K562 (cell line): ENCODE results near the gene TGFBR1. TPM values are rescaled to one million over a fixed set of nuclear protein-coding genes. Genes with fewer than 3 reads are reported as not detected.

Experiments
- ADNP ChIP-seq: fragments of 200-800 bp; sonication (Bioruptor generic); IDR thresholded peaks from 2 replicates; pipeline ENCODE4 v1.6.1; 2016; ENCODE audit warnings: missing genetic modification characterization, missing compliant biosample characterization
- BMI1 ChIP-seq: fragments of 150-350 bp; IDR thresholded peaks from 2 replicates; pipeline ENCODE4 v1.6.1; 2014; ENCODE audit warnings: low read length
- ETV1 ChIP-seq: fragments of 450-650 bp; conservative IDR thresholded peaks from 2 replicates; pipeline ENCODE4 v1.6.1; 2016; ENCODE audit warnings: missing genetic modification characterization, control low read depth, low read depth, missing compliant biosample characterization
- KDM4B ChIP-seq, 2 experiments: fragments of 450-650 bp in 1 of 2; sonication (generic) in 1 of 2; IDR thresholded peaks; 2 replicates each; pipeline ENCODE4 v1.6.1; 2016 to 2017; ENCODE audit warnings: borderline replicate concordance in 2 of 2, antibody characterized with exemption in 1 of 2, low read depth in 1 of 2, mild to moderate bottlenecking in 1 of 2
- NR3C1 ChIP-seq: sonication (generic); formaldehyde crosslinking; IDR thresholded peaks from 2 replicates; pipeline ENCODE4 v1.8.1; 2022; ENCODE audit warnings: missing genetic modification reagents
- RAD51 ChIP-seq: fragments of 450-650 bp; IDR thresholded peaks from 2 replicates; pipeline ENCODE4 v1.7.1; 2016; ENCODE audit warnings: low read depth, mild to moderate bottlenecking, borderline replicate concordance
- SAP30 ChIP-seq: fragments of 200-600 bp; sonication (generic); IDR thresholded peaks from 2 replicates; pipeline ENCODE4 v1.6.1; 2012; ENCODE audit warnings: borderline replicate concordance, low read depth, mild to moderate bottlenecking, moderate library complexity, low read length, control low read depth, inconsistent platforms; ENCODE audit not compliant: insufficient read depth, poor library complexity, severe bottlenecking
- SMARCA4 ChIP-seq: fragments of 450-650 bp; IDR thresholded peaks from 2 replicates; pipeline ENCODE4 v1.6.1; 2016
- ZNF583 ChIP-seq: fragments of 250-450 bp; sonication (Bioruptor Pico); IDR thresholded peaks from 2 replicates; pipeline ENCODE4 v1.4.0; 2020
- polyA plus RNA-seq, 8 experiments: library from polyadenylated mRNA; depleted of rRNA in 4 of 8; stranded (reverse) in 5 of 8; unstranded in 3 of 8; fragments of >200 nt; fragmentation: Nextera tagmentation in 2 of 8; fragmentation: Illumina TruSeq in 1 of 8; extraction: Ambion mirVana in 2 of 8; extraction: Trizol in 1 of 8; gene quantifications; 2 replicates each; pipeline versions ENCODE4 v1.2.1 to v1.2.3, GENCODE V29; 2011 to 2014; ENCODE audit warnings: inconsistent platforms in 1 of 8, missing spikeins in 1 of 8
- total RNA-seq, 7 experiments: library from RNA; depleted of rRNA in 6 of 7; stranded (reverse); fragments of >200 nt in 6 of 7; fragmentation: Illumina TruSeq in 2 of 7; extraction: Trizol in 2 of 7; gene quantifications; 2 replicates each; pipeline versions ENCODE4 v1.2.1 to v1.2.3, GENCODE V29; 2011 to 2021; ENCODE audit warnings: low replicate concordance in 1 of 7
- TF ChIP-seq, protein P1 (sequence below): fragments of 450-650 bp; IDR thresholded peaks from 2 replicates; pipeline ENCODE4 v1.6.1; 2016; ENCODE audit warnings: low read depth
- TF ChIP-seq, protein P2 (sequence below): fragments of 150-350 bp; conservative IDR thresholded peaks from 2 replicates; pipeline ENCODE4 v1.6.1; 2014; ENCODE audit warnings: low read length
- TF ChIP-seq, protein P3 (sequence below): fragments of 250-450 bp; sonication (Bioruptor Pico); IDR thresholded peaks from 2 replicates; pipeline ENCODE4 v1.8.0; 2022; ENCODE audit warnings: moderate library complexity, mild to moderate bottlenecking, inconsistent platforms
- TF ChIP-seq, protein P4 (sequence below): sonication (generic); formaldehyde crosslinking; IDR thresholded peaks from 2 replicates; pipeline ENCODE4 v1.8.0; 2022; ENCODE audit warnings: mild to moderate bottlenecking, missing genetic modification reagents

The TGFBR1 gene
- total and polyA plus RNA-seq, 9 of the 15 experiments (the other 6 are each of a cell fraction or from before 2014, with no cell fraction given) = 15.5 to 62.4 (median 42.7) TPM

DNA sequence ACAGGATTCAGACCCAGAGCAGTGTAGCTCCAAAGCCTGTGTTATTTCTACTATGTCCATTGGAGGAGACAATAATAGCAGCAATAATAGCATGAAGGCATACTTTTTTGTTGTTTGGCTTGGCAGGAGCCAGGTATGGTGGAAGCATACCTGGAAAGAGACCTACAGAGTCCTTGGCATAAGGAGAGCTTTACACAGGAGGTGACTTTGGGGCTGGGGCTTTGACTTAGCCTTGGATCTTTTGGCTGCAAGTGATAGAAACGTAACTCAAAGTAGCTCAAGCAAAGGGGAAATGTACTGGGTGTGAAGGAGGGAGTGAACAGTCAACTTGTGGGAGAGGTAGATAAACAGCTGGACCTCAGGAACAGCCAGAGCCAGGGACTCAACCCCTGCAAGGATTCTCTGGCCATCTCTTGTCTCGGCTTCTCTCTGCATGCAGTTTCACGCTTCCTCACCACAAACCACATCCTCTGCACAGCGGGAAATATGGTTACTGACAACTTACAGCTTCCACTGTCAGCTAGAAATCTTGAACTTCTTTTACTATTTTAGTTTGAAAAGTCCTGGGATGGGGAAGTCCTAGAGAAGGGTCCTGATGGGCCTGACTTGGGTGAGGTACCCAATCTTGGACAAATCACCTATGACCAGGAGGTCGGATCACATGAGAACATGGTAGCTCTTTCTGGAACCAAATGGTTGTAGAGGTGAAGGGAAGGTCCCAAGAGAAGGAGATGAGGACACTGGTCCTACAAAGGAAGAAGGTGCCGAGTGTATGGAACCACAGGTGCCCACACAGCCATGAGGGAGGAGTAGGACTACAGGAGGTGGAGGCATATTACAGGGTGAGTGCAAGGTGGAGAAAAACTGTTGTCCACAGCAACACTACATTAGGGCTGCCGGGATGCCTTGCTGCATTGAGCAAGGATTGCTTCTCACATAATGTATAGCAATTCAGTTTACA lies 47.0 kb upstream of the TGFBR1 start (continued):
- TF ChIP-seq, protein P1, sequence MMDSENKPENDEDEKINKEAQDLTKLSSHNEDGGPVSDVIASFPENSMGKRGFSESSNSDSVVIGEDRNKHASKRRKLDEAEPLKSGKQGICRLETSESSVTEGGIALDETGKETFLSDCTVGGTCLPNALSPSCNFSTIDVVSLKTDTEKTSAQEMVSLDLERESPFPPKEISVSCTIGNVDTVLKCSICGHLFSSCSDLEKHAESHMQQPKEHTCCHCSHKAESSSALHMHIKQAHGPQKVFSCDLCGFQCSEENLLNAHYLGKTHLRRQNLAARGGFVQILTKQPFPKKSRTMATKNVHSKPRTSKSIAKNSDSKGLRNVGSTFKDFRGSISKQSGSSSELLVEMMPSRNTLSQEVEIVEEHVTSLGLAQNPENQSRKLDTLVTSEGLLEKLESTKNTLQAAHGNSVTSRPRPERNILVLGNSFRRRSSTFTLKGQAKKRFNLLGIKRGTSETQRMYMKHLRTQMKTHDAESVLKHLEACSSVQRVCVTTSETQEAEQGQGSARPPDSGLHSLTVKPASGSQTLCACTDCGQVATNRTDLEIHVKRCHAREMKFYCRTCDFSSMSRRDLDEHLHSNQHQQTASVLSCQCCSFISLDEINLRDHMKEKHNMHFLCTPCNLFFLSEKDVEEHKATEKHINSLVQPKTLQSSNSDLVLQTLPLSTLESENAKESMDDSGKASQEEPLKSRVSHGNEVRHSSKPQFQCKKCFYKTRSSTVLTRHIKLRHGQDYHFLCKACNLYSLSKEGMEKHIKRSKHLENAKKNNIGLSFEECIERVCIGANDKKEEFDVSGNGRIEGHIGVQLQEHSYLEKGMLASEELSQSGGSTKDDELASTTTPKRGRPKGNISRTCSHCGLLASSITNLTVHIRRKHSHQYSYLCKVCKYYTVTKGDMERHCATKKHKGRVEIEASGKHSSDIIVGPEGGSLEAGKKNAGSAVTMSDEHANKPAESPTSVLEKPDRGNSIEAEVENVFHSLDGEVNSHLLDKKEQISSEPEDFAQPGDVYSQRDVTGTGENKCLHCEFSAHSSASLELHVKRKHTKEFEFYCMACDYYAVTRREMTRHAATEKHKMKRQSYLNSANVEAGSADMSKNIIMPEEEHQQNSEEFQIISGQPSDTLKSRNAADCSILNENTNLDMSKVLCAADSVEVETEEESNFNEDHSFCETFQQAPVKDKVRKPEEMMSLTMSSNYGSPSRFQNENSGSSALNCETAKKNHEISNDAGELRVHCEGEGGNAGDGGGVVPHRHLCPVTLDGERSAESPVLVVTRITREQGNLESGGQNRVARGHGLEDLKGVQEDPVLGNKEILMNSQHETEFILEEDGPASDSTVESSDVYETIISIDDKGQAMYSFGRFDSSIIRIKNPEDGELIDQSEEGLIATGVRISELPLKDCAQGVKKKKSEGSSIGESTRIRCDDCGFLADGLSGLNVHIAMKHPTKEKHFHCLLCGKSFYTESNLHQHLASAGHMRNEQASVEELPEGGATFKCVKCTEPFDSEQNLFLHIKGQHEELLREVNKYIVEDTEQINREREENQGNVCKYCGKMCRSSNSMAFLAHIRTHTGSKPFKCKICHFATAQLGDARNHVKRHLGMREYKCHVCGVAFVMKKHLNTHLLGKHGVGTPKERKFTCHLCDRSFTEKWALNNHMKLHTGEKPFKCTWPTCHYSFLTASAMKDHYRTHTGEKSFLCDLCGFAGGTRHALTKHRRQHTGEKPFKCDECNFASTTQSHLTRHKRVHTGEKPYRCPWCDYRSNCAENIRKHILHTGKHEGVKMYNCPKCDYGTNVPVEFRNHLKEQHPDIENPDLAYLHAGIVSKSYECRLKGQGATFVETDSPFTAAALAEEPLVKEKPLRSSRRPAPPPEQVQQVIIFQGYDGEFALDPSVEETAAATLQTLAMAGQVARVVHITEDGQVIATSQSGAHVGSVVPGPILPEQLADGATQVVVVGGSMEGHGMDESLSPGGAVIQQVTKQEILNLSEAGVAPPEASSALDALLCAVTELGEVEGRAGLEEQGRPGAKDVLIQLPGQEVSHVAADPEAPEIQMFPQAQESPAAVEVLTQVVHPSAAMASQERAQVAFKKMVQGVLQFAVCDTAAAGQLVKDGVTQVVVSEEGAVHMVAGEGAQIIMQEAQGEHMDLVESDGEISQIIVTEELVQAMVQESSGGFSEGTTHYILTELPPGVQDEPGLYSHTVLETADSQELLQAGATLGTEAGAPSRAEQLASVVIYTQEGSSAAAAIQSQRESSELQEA = no peak
- TF ChIP-seq ETV1 (tag) (peak; percentile 95), BMI1 (no peak), NR3C1 (CRISPR knock-in tag) (no peak), ZNF583 (CRISPR knock-in tag) (peak; percentile 64), RAD51 (no peak), ADNP (tag) (peak; percentile 43; the same call in 1 of the 2 replicates), SMARCA4 (peak; percentile 79), SAP30 (no peak), KDM4B (IDR thresholded peaks at IDR 0.05; ENCODE audit: borderline replicate concordance in 2 of 2, low read depth in 1 of 2) (no peak)
- TF ChIP-seq, protein P2, sequence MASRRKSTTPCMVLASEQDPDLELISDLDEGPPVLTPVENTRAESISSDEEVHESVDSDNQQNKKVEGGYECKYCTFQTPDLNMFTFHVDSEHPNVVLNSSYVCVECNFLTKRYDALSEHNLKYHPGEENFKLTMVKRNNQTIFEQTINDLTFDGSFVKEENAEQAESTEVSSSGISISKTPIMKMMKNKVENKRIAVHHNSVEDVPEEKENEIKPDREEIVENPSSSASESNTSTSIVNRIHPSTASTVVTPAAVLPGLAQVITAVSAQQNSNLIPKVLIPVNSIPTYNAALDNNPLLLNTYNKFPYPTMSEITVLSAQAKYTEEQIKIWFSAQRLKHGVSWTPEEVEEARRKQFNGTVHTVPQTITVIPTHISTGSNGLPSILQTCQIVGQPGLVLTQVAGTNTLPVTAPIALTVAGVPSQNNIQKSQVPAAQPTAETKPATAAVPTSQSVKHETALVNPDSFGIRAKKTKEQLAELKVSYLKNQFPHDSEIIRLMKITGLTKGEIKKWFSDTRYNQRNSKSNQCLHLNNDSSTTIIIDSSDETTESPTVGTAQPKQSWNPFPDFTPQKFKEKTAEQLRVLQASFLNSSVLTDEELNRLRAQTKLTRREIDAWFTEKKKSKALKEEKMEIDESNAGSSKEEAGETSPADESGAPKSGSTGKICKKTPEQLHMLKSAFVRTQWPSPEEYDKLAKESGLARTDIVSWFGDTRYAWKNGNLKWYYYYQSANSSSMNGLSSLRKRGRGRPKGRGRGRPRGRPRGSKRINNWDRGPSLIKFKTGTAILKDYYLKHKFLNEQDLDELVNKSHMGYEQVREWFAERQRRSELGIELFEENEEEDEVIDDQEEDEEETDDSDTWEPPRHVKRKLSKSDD = no peak
- TF ChIP-seq, protein P3, sequence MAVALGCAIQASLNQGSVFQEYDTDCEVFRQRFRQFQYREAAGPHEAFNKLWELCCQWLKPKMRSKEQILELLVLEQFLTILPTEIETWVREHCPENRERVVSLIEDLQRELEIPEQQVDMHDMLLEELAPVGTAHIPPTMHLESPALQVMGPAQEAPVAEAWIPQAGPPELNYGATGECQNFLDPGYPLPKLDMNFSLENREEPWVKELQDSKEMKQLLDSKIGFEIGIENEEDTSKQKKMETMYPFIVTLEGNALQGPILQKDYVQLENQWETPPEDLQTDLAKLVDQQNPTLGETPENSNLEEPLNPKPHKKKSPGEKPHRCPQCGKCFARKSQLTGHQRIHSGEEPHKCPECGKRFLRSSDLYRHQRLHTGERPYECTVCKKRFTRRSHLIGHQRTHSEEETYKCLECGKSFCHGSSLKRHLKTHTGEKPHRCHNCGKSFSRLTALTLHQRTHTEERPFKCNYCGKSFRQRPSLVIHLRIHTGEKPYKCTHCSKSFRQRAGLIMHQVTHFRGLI (CRISPR knock-in tag) = no peak
- TF ChIP-seq, protein P4, sequence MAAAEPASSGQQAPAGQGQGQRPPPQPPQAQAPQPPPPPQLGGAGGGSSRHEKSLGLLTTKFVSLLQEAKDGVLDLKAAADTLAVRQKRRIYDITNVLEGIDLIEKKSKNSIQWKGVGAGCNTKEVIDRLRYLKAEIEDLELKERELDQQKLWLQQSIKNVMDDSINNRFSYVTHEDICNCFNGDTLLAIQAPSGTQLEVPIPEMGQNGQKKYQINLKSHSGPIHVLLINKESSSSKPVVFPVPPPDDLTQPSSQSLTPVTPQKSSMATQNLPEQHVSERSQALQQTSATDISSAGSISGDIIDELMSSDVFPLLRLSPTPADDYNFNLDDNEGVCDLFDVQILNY (CRISPR knock-in tag) = 0 out of 2 replicates have a peak, but pooled peaks have one; percentile 11
